Fibroblast of lung (primary cell): Measurements from ENCODE around the gene SORCS3. TPM values are rescaled to one million over a fixed set of nuclear protein-coding genes. Genes with fewer than 3 reads are reported as not detected.

Experiments
- DNase-seq, 2 donors: peaks; one replicate each; pipeline versions ENCODE4 v3.0.0 to v3.0.0-alpha.2; 2010; ENCODE audit warnings: low read depth in 2 of 2
- H2AFZ ChIP-seq: 2 replicates; pipeline ENCODE4 v1.5.1; 2012; ENCODE audit warnings: low read length, control low read depth, inconsistent platforms
- H3K27ac ChIP-seq: 2 replicates; pipeline ENCODE4 v1.5.1; 2011; ENCODE audit warnings: low read length, control low read depth; ENCODE audit not compliant: insufficient read depth
- H3K27me3 ChIP-seq: 2 replicates; pipeline ENCODE4 v1.5.1; 2011; ENCODE audit warnings: mild to moderate bottlenecking, low read length; ENCODE audit not compliant: control insufficient read depth, insufficient read depth
- H3K36me3 ChIP-seq: 2 replicates; pipeline ENCODE4 v1.5.1; 2011; ENCODE audit warnings: low read length; ENCODE audit not compliant: control insufficient read depth, insufficient read depth
- H3K4me1 ChIP-seq: 2 replicates; pipeline ENCODE4 v1.5.1; 2011; ENCODE audit warnings: low read length; ENCODE audit not compliant: control insufficient read depth, insufficient read depth; ENCODE audit errors: extremely low read depth
- H3K4me2 ChIP-seq: 2 replicates; pipeline ENCODE4 v1.5.1; 2011; ENCODE audit warnings: low read length, control low read depth; ENCODE audit not compliant: insufficient read depth; ENCODE audit errors: extremely low read depth
- H3K4me3 ChIP-seq, 4 experiments: fragments of 200-600 bp in 1 of 4; sonication (generic) in 1 of 4; replicated peaks in 1 of 4; 2 replicates each; pipeline ENCODE4 v1.5.1; 2011 to 2016; ENCODE audit warnings: low read length in 4 of 4, low read depth in 3 of 4, mild to moderate bottlenecking in 3 of 4, control low read depth in 2 of 4, inconsistent platforms in 1 of 4, mixed read lengths in 1 of 4; ENCODE audit not compliant: insufficient read depth in 1 of 4; ENCODE audit errors: control extremely low read depth in 1 of 4
- H3K79me2 ChIP-seq: 2 replicates; pipeline ENCODE4 v1.5.1; 2012; ENCODE audit warnings: mild to moderate bottlenecking, low read length, inconsistent platforms; ENCODE audit not compliant: control insufficient read depth, insufficient read depth
- H3K9ac ChIP-seq: 2 replicates; pipeline ENCODE4 v1.5.1; 2011; ENCODE audit warnings: mild to moderate bottlenecking, low read length, control low read depth; ENCODE audit not compliant: insufficient read depth
- H3K9me3 ChIP-seq: 2 replicates; pipeline ENCODE4 v1.5.1; 2012; ENCODE audit warnings: low read depth, low read length; ENCODE audit not compliant: control insufficient read depth, insufficient read depth
- H4K20me1 ChIP-seq: 2 replicates; pipeline ENCODE4 v1.5.1; 2011; ENCODE audit warnings: low read length; ENCODE audit not compliant: control insufficient read depth, insufficient read depth; ENCODE audit errors: extremely low read depth
- EZH2 ChIP-seq: IDR thresholded peaks from 2 replicates; pipeline ENCODE4 v1.5.1; 2012; ENCODE audit warnings: low read length, control low read depth, mild to moderate bottlenecking; ENCODE audit errors: missing control alignments
- polyA plus RNA-seq, 2 donors: library from polyadenylated mRNA; depleted of rRNA in 1 of 2; stranded (reverse) in 1 of 2; unstranded in 1 of 2; fragments of >200 nt; gene quantifications; 2 replicates each; pipeline ENCODE4 v1.2.1, GENCODE V29; 2011 to 2012; ENCODE audit warnings: missing spikeins in 1 of 2
- total RNA-seq: library from RNA; depleted of rRNA; stranded (reverse); fragments of >200 nt; gene quantifications from 2 replicates; pipeline ENCODE4 v1.2.1, GENCODE V29; 2014
- TF ChIP-seq, protein P1 (sequence below), 2 donors: IDR thresholded peaks in 1 of 2; conservative IDR thresholded peaks in 1 of 2; 1 replicate in 1 of 2; 2 replicates in 1 of 2; pipeline ENCODE4 v1.5.1; 2011 to 2012; ENCODE audit warnings: low read length in 2 of 2, control low read depth in 1 of 2, inconsistent platforms in 1 of 2, low read depth in 1 of 2, mild to moderate bottlenecking in 1 of 2

The SORCS3 gene
- total and polyA plus RNA-seq, 2 donors (not counting 1 experiment from before 2014, with no cell fraction given) = not detected

DNA sequence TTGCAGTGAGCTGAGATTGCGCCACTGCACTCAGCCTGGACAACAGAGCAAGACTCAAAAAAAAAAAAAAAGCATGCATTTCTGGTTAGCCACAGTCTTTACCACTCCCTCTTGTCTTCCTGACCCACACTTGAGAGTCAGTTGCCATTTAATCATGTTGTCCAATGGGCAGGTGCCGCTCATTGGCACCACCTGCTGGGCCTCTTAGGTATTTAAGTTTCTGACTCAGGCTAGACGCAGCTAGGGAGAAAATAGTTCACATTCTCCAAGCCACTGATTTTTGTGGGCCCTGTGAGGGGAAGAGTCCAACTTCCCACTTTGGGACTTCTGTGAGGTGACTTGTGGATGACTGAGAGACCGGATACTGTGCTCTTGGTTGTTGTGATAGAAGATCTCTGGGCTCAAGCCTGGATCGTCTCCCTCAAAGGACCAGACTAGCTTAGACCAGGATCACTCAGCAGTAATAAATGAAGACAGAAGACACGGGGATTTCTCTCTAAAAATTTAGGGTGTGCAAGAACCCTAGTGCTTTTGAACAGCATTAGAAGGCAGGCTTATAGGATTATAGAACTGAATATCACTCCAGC, 26.8 kb upstream of the SORCS3 start:
- TF ChIP-seq EZH2 = no peak
- TF ChIP-seq, protein P1, sequence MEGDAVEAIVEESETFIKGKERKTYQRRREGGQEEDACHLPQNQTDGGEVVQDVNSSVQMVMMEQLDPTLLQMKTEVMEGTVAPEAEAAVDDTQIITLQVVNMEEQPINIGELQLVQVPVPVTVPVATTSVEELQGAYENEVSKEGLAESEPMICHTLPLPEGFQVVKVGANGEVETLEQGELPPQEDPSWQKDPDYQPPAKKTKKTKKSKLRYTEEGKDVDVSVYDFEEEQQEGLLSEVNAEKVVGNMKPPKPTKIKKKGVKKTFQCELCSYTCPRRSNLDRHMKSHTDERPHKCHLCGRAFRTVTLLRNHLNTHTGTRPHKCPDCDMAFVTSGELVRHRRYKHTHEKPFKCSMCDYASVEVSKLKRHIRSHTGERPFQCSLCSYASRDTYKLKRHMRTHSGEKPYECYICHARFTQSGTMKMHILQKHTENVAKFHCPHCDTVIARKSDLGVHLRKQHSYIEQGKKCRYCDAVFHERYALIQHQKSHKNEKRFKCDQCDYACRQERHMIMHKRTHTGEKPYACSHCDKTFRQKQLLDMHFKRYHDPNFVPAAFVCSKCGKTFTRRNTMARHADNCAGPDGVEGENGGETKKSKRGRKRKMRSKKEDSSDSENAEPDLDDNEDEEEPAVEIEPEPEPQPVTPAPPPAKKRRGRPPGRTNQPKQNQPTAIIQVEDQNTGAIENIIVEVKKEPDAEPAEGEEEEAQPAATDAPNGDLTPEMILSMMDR (conservative IDR thresholded peaks at IDR 0.05 in 1 of 2, IDR thresholded peaks at IDR 0.05 in 1 of 2; ENCODE audit: low read depth in 1 of 2, low read length in 2 of 2) = peak; percentile 27 to 53
- peak in 1 of 2 donors; percentile 12 for DNase-seq
- Histone ChIP-seq H4K20me1 (no peaks in the 10 kb centered on the region), H3K79me2 (no peaks in the 10 kb centered on the region), H3K4me1 (no peaks in the 10 kb centered on the region), H3K27me3 (no peaks in the 10 kb centered on the region), H3K4me3 (no peak overlapping the region), H3K4me2 (no peak overlapping the region), H3K9ac (no peak overlapping the region), H2AFZ (no peak overlapping the region), H3K36me3 (no peaks in the 10 kb centered on the region), H3K27ac (no peak overlapping the region), H3K9me3 (no peaks in the 10 kb centered on the region)

DNA sequence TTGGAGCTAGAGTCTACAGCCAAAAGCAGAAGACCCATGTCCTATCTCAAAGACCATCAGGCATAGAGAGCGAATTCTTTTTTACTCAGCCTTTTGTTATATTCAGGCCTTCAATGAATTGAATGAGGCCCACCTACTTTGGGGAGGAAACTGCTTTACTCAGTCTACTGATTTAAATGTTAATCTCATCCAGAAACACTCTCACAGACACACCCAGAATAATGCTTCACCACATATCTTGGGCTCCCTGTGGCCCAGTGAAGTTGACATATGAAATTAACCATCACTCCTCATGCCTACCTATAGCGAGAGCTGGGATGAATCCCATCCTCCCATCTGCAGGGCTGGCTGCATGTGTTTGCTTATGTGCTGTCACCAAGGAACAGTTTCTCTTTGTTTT, 26.0 kb upstream of the SORCS3 start:
- Histone ChIP-seq H3K4me1 (no peaks in the 10 kb centered on the region), H4K20me1 (no peaks in the 10 kb centered on the region), H3K27ac (no peak overlapping the region), H2AFZ (no peak overlapping the region), H3K4me2 (no peak overlapping the region), H3K36me3 (no peaks in the 10 kb centered on the region), H3K27me3 (no peaks in the 10 kb centered on the region), H3K79me2 (no peaks in the 10 kb centered on the region), H3K9ac (no peak overlapping the region), H3K4me3 (no peak overlapping the region), H3K9me3 (no peaks in the 10 kb centered on the region)
- no peak for DNase-seq
- TF ChIP-seq EZH2 = no peak
- TF ChIP-seq, protein P1 (conservative IDR thresholded peaks at IDR 0.05 in 1 of 2, IDR thresholded peaks at IDR 0.05 in 1 of 2; ENCODE audit: low read depth in 1 of 2, low read length in 2 of 2) = no peak

DNA sequence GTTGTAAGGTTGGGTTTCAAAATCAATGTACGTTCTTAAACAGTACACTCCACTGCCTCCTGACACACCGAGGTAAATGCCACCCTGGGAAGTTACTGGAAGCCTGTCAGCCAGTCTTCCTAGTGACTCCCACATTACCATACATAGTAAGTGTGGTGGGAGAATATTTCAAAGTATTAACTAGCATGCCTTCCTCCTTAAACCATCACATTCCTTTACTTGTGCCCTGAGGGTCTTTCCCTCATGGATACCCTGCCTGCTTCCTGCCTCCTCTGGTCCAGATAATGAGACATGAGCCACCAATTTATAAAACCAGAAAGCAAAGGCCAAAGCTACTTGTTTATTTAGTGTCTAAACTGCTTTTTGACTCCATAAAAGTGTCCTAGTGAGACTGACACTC, 23.3 kb upstream of the SORCS3 start:
- no peaks in the 10 kb centered on the region for H3K36me3 ChIP-seq
- no peaks in the 10 kb centered on the region for H4K20me1 ChIP-seq
- no peaks in the 10 kb centered on the region for H3K9me3 ChIP-seq
- no peak overlapping the region for H2AFZ ChIP-seq
- H3K4me1 ChIP-seq = no peaks in the 10 kb centered on the region
- H3K27me3 ChIP-seq = no peaks in the 10 kb centered on the region
- no peak overlapping the region for H3K9ac ChIP-seq
- H3K4me3 ChIP-seq = no peak overlapping the region
- H3K27ac ChIP-seq = no peak overlapping the region
- H3K79me2 ChIP-seq = no peaks in the 10 kb centered on the region
- no peak overlapping the region for H3K4me2 ChIP-seq
- TF ChIP-seq, protein P1 (conservative IDR thresholded peaks at IDR 0.05 in 1 of 2, IDR thresholded peaks at IDR 0.05 in 1 of 2; ENCODE audit: low read depth in 1 of 2, low read length in 2 of 2) = no peak
- TF ChIP-seq EZH2 = no peak
- no peak for DNase-seq
